A375 (cell line): ENCODE results near the gene TDRD9. TPM values are rescaled to one million over a fixed set of nuclear protein-coding genes. Genes with fewer than 3 reads are reported as not detected.

ENCODE experiments used
- small RNA-seq: library from RNA; depleted of rRNA; stranded (forward); fragments of <200 nt; gene quantifications from one replicate; pipeline ENCODE3, GENCODE V24; 2014
- total RNA-seq: library from RNA; depleted of rRNA; stranded (reverse); fragments of >200 nt; shearing (Covaris generic); gene quantifications from 2 replicates; pipeline ENCODE4 v1.2.3, GENCODE V29; 2014; rRNA removed

Gene TDRD9, protein sequence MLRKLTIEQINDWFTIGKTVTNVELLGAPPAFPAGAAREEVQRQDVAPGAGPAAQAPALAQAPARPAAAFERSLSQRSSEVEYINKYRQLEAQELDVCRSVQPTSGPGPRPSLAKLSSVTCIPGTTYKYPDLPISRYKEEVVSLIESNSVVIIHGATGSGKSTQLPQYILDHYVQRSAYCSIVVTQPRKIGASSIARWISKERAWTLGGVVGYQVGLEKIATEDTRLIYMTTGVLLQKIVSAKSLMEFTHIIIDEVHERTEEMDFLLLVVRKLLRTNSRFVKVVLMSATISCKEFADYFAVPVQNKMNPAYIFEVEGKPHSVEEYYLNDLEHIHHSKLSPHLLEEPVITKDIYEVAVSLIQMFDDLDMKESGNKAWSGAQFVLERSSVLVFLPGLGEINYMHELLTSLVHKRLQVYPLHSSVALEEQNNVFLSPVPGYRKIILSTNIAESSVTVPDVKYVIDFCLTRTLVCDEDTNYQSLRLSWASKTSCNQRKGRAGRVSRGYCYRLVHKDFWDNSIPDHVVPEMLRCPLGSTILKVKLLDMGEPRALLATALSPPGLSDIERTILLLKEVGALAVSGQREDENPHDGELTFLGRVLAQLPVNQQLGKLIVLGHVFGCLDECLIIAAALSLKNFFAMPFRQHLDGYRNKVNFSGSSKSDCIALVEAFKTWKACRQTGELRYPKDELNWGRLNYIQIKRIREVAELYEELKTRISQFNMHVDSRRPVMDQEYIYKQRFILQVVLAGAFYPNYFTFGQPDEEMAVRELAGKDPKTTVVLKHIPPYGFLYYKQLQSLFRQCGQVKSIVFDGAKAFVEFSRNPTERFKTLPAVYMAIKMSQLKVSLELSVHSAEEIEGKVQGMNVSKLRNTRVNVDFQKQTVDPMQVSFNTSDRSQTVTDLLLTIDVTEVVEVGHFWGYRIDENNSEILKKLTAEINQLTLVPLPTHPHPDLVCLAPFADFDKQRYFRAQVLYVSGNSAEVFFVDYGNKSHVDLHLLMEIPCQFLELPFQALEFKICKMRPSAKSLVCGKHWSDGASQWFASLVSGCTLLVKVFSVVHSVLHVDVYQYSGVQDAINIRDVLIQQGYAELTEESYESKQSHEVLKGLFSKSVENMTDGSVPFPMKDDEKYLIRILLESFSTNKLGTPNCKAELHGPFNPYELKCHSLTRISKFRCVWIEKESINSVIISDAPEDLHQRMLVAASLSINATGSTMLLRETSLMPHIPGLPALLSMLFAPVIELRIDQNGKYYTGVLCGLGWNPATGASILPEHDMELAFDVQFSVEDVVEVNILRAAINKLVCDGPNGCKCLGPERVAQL (N-terminal part only)
- not detected in 2 replicates for total RNA-seq

DNA sequence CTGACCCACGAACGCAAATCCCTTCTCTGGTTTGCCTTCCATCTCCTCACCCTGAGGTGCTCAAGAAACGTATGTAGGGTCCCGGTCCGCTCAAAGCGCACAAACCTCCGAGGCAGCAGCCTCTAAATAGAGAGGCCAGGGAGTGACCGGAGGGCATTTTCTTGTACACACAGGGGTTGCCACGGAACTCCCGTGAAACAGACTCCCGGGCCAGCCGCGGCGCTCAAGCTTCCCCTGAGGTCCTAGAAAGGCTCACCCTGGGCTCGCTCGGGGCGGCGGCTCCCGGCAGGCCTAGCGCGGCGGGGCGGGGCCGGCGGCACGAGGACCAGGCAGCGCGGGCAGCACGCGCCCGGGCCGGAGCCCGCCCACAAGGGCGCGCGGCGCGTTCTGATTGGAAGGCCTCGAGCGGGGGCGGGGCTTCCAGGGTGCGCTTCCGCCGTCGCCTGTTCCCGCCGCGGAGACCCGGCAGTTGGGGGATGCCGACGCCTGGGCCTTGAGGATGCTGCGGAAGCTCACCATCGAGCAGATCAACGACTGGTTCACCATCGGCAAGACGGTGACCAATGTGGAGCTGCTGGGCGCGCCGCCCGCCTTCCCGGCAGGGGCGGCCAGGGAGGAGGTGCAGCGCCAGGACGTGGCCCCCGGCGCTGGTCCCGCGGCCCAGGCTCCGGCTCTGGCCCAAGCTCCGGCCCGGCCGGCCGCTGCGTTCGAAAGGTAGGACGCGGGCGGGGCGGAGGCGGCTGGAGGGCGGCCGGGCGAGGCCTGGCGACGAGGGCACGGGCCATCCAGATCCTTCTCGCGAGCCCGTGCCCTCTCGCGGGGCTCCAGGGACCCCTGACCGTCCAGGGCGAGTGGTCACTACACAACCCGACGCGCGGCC lies at the start of gene TDRD9:
Gene TDRD9 (plus strand): TSS at position 446 of the 880 bp plus-strand sequence. CDS start 54 bp downstream, at position 500.

DNA sequence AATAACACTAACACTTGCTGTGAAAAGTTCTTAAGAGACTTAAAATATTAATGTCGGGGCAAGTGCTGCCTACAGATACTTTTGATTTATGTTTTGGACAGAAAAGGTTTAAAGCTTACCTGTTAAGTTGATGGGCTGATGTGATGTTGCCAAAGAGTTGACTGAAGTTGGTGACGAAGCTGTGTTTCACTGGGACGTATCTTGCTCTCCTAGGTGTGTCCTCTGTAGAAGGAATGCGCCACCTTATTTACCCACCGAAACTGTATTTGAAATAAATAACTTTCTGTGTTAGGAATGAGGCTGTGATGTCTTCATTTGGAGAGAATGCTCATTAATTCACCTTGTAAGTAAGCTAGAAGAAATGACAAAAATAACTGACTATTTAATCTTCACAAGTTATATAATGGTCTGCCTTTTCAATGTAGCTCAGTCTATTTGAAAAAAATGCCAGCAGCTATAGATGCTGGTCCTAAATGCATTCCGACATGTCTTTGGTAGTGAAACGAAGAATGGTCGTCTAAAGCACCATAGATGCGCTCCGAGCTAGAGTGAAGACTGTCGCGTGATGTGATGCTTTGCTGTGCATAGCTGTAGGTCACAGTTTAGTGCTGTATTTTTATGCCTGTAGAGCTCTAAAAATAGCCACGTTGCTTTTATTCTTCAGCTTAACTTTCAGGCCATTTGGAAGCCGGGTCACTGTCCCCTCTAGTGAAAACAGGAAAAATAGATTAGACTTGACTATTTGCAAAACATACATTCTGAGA lies 13.9 kb downstream of the TDRD9 start, which contains the start of gene RD3L:
Gene RD3L (minus strand): TSS at position 557 of the 764 bp plus-strand sequence. CDS start 834 bp downstream, outside the sequence.

DNA sequence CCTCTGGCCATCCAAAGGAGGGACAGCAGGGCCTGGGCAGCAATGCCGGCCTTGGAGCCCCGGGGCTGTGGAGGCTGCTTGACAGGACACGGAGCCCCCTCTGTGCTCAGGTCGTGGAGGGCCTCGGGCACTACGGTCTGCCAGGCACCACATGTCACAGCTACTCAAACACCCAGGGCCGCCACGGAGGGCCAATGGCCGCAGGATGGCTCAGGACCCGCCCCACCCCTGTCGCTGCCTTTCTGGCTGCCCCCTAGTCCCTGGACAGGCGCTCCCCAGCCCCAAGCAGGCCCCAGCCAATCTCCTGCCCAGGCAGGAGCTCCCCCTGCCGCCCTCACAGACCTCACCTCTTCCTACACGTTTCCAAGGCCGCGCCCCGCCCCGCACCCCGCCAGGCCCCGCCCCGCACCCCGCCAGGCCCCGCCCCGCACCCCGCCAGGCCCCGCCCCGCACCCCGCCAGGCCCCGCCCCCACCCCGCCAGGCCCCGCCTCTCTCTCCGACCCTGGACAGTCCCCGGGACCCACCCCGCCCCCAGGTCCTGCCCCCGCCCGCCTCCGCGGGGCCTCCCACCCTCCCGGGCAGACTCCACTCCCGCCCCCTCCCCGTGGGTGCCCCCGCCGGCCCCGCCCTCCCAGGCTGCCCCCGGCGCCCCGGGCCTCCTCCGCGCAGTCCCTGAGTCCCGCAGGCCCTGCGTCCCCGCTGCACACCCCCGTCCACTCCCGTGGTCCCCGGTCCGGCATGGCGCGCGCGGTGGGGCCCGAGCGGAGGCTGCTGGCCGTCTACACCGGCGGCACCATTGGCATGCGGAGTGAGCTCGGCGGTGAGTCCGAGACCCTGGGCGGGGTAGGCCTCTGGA lies 157.0 kb downstream of the TDRD9 start, which contains the start of gene ASPG:
Gene ASPG (plus strand): TSS at position 669 of the 857 bp plus-strand sequence. CDS start 71 bp downstream, at position 740.

Small RNA genes within 50 kb of the gene (small RNA-seq; reads per million reads assigned to genes)
- not detected for gene RN7SL634P

Other genes with a start within 250 kb of the TDRD9 start
- gene XRCC3, start 213.0 kb upstream of the TDRD9 start, total RNA-seq = 40.6 and 43.3 TPM in 2 replicates
- 13.8 and 15.4 TPM in 2 replicates for gene ZFYVE21, start 212.6 kb upstream of the TDRD9 start, total RNA-seq
- 6.1 and 7.7 TPM in 2 replicates for gene PPP1R13B, start 80.9 kb upstream of the TDRD9 start, total RNA-seq
- gene RD3L, start 14.1 kb downstream of the TDRD9 start, total RNA-seq = not detected in 2 replicates
- gene ASPG, start 157.2 kb downstream of the TDRD9 start, total RNA-seq = not detected in 2 replicates
- gene KIF26A, start 210.1 kb downstream of the TDRD9 start, total RNA-seq = not detected in 2 replicates